Peyer's patch (tissue), 4 donors: ENCODE results near the gene LCP2.

ENCODE experiments used
- CTCF ChIP-seq, 6 experiments: fragments of 450-650 bp in 4 of 6; fragments of 200-600 bp in 2 of 6; sonication (generic) in 1 of 6; IDR thresholded peaks; one replicate each; pipeline ENCODE4 v1.5.1; 2017 to 2019; ENCODE audit warnings: antibody characterized with exemption in 6 of 6, mild to moderate bottlenecking in 3 of 6, moderate library complexity in 1 of 6
- POLR2A ChIP-seq, 2 donors: fragments of 450-650 bp; IDR thresholded peaks; one replicate each; pipeline ENCODE4 v1.5.1; 2017; ENCODE audit warnings: antibody characterized with exemption in 2 of 2, mild to moderate bottlenecking in 2 of 2, moderate library complexity in 2 of 2

- TF ChIP-seq CTCF (IDR thresholded peaks at IDR 0.05) (no peak), POLR2A (IDR thresholded peaks at IDR 0.05) (no peak)
These were observed 50.2 kb downstream of the LCP2 start for GRCh38 chr5:170247363-170247762.
